Activated CD4-positive, alpha-beta T cell treated with anti-CD3 and anti-CD28 coated beads for 36 hours (primary cell): Measurements from ENCODE around the gene KCTD13. TPM values are rescaled to one million over a fixed set of nuclear protein-coding genes. Genes with fewer than 3 reads are reported as not detected.

ENCODE experiments used
- ATAC-seq: fragments of 200-7000 bp; cut with Tn5 transposase; one replicate; pipeline ENCODE4 v1.10.0; 2021; ENCODE audit warnings: mild to moderate bottlenecking, moderate library complexity
- CTCF ChIA-PET: fragments of 350-600 bp; sonication (Branson Sonifier 250); formaldehyde crosslinking; loops from one replicate; lab custom pipeline; 2021; ENCODE audit warnings: antibody characterized with exemption; lab: Charles Lee
- POLR2A ChIA-PET: fragments of 350-600 bp; sonication (Branson Sonifier 250); formaldehyde crosslinking; loops from one replicate; lab custom pipeline; 2021; ENCODE audit warnings: antibody characterized with exemption, inconsistent platforms; lab: Charles Lee
- DNase-seq: peaks from one replicate; pipeline ENCODE4 v3.0.0-alpha.2; 2020
- H3K27ac Mint-ChIP-seq: one replicate; pipeline ENCODE4 v1.8.0; 2021; ENCODE audit warnings: mixed read lengths
- H3K27me3 Mint-ChIP-seq: one replicate; pipeline ENCODE4 v1.8.0; 2021; ENCODE audit warnings: mixed read lengths
- H3K36me3 Mint-ChIP-seq: one replicate; pipeline ENCODE4 v1.8.0; 2021; ENCODE audit warnings: low read depth, mixed read lengths
- H3K4me1 Mint-ChIP-seq: one replicate; pipeline ENCODE4 v1.8.0; 2021; ENCODE audit warnings: mixed read lengths
- H3K4me3 Mint-ChIP-seq: one replicate; pipeline ENCODE4 v1.8.0; 2021; ENCODE audit warnings: mild to moderate bottlenecking, moderate library complexity, mixed read lengths
- H3K9me3 Mint-ChIP-seq: one replicate; pipeline ENCODE4 v1.8.0; 2021; ENCODE audit warnings: low read depth, mixed read lengths
- intact Hi-C, 2 experiments: fragments of 100-400 bp; cut with DNase I in 1 of 2; cut with micrococcal nuclease in 1 of 2; formaldehyde crosslinking; loops; one replicate each; pipeline versions ENCODE4 v1.14.2 to v1.15.1; 2022 to 2024; cut with DNase I, micrococcal nuclease
- total RNA-seq, 2 experiments: library from RNA; stranded (reverse); gene quantifications; one replicate each; pipeline ENCODE4 v1.2.3, GENCODE V29; 2021

Gene KCTD13, protein sequence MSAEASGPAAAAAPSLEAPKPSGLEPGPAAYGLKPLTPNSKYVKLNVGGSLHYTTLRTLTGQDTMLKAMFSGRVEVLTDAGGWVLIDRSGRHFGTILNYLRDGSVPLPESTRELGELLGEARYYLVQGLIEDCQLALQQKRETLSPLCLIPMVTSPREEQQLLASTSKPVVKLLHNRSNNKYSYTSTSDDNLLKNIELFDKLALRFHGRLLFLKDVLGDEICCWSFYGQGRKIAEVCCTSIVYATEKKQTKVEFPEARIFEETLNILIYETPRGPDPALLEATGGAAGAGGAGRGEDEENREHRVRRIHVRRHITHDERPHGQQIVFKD
- total RNA-seq, result 10 to 100 TPM; 30.4 to 33.4 TPM

DNA sequence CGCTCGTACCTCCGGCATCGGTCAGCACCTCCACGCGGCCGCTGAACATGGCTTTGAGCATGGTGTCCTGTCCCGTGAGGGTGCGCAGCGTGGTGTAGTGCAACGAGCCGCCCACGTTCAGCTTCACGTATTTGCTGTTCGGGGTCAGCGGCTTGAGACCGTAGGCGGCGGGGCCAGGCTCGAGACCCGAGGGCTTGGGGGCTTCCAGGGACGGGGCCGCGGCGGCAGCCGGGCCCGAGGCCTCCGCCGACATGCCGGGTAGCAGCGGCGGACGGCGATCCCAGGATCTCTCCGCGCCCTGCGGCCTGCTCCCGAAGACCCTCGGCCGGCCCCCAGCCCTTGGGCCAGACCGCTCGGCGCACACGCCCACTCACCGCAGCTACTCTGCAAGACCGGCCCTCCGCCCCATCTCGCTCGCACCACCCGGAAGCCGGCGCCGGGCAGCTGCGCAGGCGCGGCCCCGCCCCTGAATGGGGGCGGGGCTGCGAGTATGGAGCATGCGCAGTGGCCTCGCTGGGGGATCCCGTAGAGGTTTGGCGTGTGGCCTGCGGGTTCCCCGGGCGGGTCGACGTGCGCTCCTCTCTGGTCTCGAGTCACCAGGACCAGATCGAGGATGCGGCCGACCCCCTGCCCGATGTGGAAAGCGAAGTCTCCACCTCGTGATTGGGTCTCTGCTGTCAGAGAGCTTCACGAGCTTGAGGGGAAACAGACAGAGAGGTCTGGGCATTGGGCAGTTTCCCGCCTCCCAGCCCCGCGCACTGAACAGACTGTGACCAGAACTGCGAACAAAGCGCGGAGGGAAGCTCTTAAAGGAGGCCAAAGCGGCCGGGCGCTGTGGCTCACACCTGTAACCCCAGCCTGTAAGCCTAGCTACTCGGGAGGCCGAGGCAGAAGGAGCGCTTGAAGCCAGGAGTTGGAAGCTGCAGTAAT, at the start of gene KCTD13:
Gene KCTD13, minus strand, starts transcription at position 446 of the 930 bp plus-strand sequence. Its CDS starts 193 bp downstream, at position 253.
- Mint-ChIP-seq H3K27me3 (no peaks in the 10 kb centered on the region), H3K36me3 (peaks cover 14% of the 10 kb centered on the region), H3K4me1 (peaks cover 32% of the 10 kb centered on the region), H3K9me3 (no peaks in the 10 kb centered on the region), H3K27ac (peak within 1 kb of the TSS; percentile 95), H3K4me3 (peak within 1 kb of the TSS; percentile 82)
- DNase-seq, result peak; percentile 92
- POLR2A ChIA-PET, result interaction anchor here (0.6 to 2.0 kb wide), 6 partner anchors 10 to 108 kb away, joined by 4 to 8 read pairs (median 5); partner anchors contain the start of gene TAOK2
- intact Hi-C loops, result loop anchor here (1.0 to 2.0 kb wide), 8 partner anchors 26 to 136 kb away; partner anchors contain the start of genes ASPHD1 (in 2 of the 2), CDIPT (in 2 of the 2), INO80E (in 1 of the 2) and KIF22 (in 1 of the 2)
- peak; percentile 90 for ATAC-seq
- CTCF ChIA-PET, result interaction anchor here (0.5 to 1.7 kb wide), 12 partner anchors 9 to 822 kb away, joined by 3 to 7 read pairs (median 4); partner anchors contain the start of genes CDIPT, HIRIP3, INO80E and KIF22

DNA sequence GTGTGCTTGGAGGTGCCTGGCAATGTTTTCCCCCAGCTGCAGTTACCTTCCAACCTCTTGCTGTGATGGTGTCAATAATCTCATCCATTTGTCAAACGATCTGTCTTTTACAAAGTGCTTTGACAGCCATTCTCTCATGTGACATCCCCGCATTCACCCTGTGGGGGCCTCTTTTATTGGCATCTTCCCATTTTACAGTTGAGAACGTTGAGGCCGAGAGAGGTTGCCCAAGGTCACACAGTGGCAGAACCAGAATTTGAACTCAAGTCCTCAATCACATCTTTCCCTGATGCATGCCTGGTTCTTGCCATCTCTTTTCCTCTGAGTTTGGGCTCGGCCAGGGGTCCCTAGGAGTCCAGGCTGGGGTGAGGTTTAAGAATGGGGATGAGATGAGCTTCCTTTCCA, 49.1 kb upstream of the KCTD13 start:
- H3K36me3 Mint-ChIP-seq, result peaks cover 35% of the 10 kb centered on the region
- peaks cover 4% of the 10 kb centered on the region for H3K9me3 Mint-ChIP-seq
- ATAC-seq (no peak), DNase-seq (no peak)
- H3K4me1 Mint-ChIP-seq, result peaks cover 31% of the 10 kb centered on the region
- intact Hi-C loops, result no loop called here
- H3K4me3 Mint-ChIP-seq, result peak overlapping the region; percentile 87
- peak overlapping the region; percentile 86 for H3K27ac Mint-ChIP-seq
- POLR2A ChIA-PET, result interaction anchor here (0.7 to 1.1 kb wide), 2 partner anchors 10 to 18 kb away, joined by 4 read pairs; no protein-coding TSS in a partner anchor
- CTCF ChIA-PET, result interaction anchor here (0.6 to 1.3 kb wide), 6 partner anchors 9 to 274 kb away, joined by 3 to 4 read pairs (median 3); partner anchors contain the start of gene PAGR1
- H3K27me3 Mint-ChIP-seq, result no peaks in the 10 kb centered on the region

DNA sequence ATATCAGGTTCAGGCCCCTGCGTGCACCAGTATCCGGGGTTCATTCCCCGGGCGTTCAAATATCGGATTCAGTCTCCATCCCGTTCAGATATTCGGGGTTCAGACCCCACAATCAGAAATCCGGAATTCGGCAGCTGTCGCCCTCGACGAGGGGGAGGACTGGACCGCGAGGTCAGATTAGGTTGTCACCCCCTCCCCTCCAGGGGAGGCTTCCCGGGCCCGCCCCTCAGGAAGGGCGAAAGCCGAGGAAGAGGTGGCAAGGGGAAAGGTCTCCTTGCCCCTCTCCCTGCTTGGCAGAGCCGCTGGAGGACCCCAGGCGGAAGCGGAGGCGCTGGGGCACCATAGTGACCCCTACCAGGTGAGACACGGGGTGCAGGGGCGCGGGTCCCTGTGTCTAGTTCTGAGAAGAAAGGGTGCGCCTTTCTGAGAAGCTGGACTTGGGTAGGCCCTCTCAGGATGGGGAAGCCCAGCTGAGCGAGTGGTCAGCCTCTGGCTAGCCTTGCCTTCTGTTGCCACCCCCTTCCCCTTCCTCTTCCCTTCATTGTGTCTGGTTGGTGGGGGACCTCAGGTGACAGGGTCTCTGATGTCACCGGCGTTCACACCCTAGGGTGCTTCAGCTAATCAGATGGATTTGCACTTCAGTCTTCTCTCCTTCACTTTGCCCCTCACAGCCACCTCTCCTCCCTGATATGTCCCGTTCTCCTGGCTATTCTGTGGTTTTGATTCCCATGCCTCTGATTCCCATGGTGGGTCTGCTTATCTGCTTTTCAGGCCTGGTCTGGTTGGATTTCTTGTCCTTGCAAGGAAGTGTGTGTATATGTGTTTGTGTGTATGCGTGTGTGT, 48.5 kb upstream of the KCTD13 start:
- ATAC-seq (no peak), DNase-seq (peak; percentile 43)
- ChIA-PET POLR2A (interaction anchor here (0.6 to 1.5 kb wide), 2 partner anchors 21 to 325 kb away, joined by 6 to 8 read pairs; partner anchors contain the start of gene HIRIP3), CTCF (interaction anchor here (0.6 to 3.3 kb wide), 6 partner anchors 9 to 274 kb away, joined by 3 to 15 read pairs (median 4); partner anchors contain the start of genes PAGR1 and TMEM219)
- Mint-ChIP-seq H3K4me1 (peaks cover 31% of the 10 kb centered on the region), H3K27ac (peak overlapping the region; percentile 86), H3K4me3 (peak overlapping the region; percentile 87), H3K9me3 (peaks cover 4% of the 10 kb centered on the region), H3K27me3 (no peaks in the 10 kb centered on the region), H3K36me3 (peaks cover 36% of the 10 kb centered on the region)
- intact Hi-C loops, result loop anchor here (5.0 kb wide), 2 partner anchors 227 to 272 kb away; partner anchors contain the start of gene C16orf54 (in 1 of the 2)

DNA sequence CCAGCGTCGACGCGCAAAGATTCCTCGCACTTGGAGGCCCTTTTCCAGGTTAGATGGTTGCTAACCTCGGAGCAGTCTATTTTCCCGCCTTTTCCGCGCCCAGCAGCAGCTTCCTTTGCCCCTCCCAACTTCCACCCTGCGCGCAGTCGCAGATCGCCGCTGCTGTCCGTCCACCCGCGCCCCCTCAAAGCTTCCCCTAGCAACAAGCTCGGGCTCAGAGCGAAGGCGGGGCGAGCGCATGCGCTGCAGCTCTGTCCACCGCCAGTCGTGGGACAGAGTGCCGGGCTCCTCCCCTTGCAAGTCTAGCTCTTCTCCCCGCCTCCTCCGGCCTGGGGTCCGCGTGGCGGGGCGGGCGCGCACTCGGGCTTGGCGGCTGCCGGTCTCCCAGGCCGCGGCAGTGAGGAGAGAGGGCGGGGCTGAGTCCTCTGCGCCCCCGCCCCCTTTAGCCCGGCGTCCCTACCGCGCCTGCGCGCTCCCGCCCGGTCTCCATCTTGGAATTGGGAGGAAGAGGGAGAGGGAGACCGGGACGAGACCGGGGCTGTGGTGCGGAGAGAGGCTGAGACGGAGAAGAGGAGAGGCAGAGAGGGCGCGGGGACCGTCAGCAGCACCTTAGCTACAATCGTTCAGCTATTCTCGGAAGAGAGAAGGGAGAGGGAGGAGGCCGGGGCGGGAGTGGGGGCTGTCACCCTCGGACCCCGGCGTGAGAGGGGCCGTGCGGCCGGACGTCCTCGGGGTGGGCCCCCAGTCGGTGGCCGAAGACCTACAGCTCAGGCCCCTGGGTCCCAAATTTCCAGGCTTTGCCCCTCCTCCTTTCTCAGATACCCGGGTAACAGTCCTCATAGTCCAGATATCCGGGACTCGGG, 47.6 kb upstream of the KCTD13 start, which contains the start of gene TAOK2:
Gene TAOK2, plus strand, starts transcription at position 485 of the 863 bp plus-strand sequence. CDS start 3,905 bp downstream, outside the sequence.
- Mint-ChIP-seq H3K9me3 (peaks cover 4% of the 10 kb centered on the region), H3K36me3 (peaks cover 34% of the 10 kb centered on the region), H3K4me1 (peaks cover 31% of the 10 kb centered on the region), H3K27me3 (no peaks in the 10 kb centered on the region), H3K27ac (peak within 1 kb of the TSS; percentile 86), H3K4me3 (peak within 1 kb of the TSS; percentile 87)
- CTCF ChIA-PET, result interaction anchor here (0.6 to 3.3 kb wide), 14 partner anchors 11 to 282 kb away, joined by 3 to 15 read pairs (median 4); partner anchors contain the start of genes KIF22, PAGR1 and TMEM219
- DNase-seq (peak; percentile 98), ATAC-seq (peak; percentile 98)
- POLR2A ChIA-PET, result interaction anchor here (0.6 to 1.5 kb wide), 10 partner anchors 11 to 1151 kb away, joined by 3 to 14 read pairs (median 5); partner anchors contain the start of genes ALDOA, ASPHD1, ATXN2L and HIRIP3
- intact Hi-C loops, result loop anchor here (1.0 to 5.0 kb wide), 13 partner anchors 11 to 1151 kb away; partner anchors contain the start of genes INO80E (in 2 of the 2), TMEM219 (in 2 of the 2), ASPHD1 (in 1 of the 2) and ATXN2L (in 1 of the 2)

DNA sequence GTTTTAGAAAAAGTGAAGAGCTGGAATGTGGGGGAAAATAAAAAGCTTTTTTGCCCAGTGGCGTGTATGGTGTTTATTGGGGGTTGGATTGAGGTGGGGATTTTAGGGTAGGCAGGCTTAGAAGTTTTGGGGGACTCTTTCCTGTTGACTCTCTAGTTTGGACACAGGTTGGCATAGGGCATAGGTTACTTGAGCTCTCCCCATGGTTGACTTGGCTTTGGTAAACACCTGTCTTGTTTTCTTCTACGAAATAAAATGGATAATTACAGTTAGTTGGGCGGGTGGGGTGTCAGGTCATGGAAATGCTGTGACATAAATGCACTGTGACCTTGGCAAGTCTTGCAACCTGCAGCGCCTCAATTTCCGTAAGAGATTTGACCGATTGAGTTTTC, 47.0 kb upstream of the KCTD13 start:
- POLR2A ChIA-PET, result interaction anchor here (0.6 to 1.5 kb wide), 10 partner anchors 11 to 1150 kb away, joined by 3 to 14 read pairs (median 5); partner anchors contain the start of genes ALDOA, ASPHD1, ATXN2L and HIRIP3
- no peaks in the 10 kb centered on the region for H3K27me3 Mint-ChIP-seq
- peaks cover 35% of the 10 kb centered on the region for H3K36me3 Mint-ChIP-seq
- H3K27ac Mint-ChIP-seq, result peak overlapping the region; percentile 71
- CTCF ChIA-PET, result interaction anchor here (0.6 to 3.3 kb wide), 12 partner anchors 11 to 282 kb away, joined by 3 to 15 read pairs (median 4); partner anchors contain the start of genes KIF22, PAGR1 and TMEM219
- peaks cover 31% of the 10 kb centered on the region for H3K4me1 Mint-ChIP-seq
- intact Hi-C loops, result loop anchor here (1.0 to 5.0 kb wide), 13 partner anchors 11 to 1150 kb away; partner anchors contain the start of genes INO80E (in 2 of the 2), TMEM219 (in 2 of the 2), ASPHD1 (in 1 of the 2) and ATXN2L (in 1 of the 2)
- peaks cover 4% of the 10 kb centered on the region for H3K9me3 Mint-ChIP-seq
- ATAC-seq (no peak), DNase-seq (no peak)
- peak overlapping the region; percentile 87 for H3K4me3 Mint-ChIP-seq

DNA sequence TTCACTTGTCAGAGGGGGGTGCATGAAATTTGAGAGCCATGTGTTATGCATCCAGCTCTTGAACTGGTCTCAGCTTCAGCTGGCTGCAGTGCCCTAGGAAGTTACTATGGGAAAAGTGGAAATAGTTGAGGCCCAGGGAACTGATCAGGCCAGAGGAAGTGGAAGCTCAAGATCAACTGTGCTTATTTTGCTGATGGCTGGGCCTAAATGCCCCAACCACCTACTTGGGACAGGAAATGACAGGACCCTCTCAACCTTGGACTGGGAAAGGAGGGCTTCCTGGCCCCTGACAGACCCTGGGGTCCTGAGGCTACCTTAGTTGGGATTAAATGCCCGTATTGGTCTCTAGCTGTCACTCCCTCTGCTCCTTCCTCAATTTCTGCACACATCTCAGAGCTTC, 46.5 kb upstream of the KCTD13 start:
- H3K9me3 Mint-ChIP-seq, result peaks cover 4% of the 10 kb centered on the region
- ChIA-PET POLR2A (interaction anchor here (0.6 to 1.5 kb wide), 5 partner anchors 10 to 97 kb away, joined by 3 to 14 read pairs (median 8); partner anchors contain the start of genes ALDOA, KCTD13 and TMEM219), CTCF (interaction anchor here (1.0 to 3.3 kb wide), 7 partner anchors 10 to 272 kb away, joined by 3 to 15 read pairs (median 5); partner anchors contain the start of genes KIF22, PAGR1 and TMEM219)
- no peaks in the 10 kb centered on the region for H3K27me3 Mint-ChIP-seq
- ATAC-seq (no peak), DNase-seq (no peak)
- no peak overlapping the region for H3K27ac Mint-ChIP-seq
- H3K4me1 Mint-ChIP-seq, result peaks cover 31% of the 10 kb centered on the region
- no peak overlapping the region for H3K4me3 Mint-ChIP-seq
- peaks cover 35% of the 10 kb centered on the region for H3K36me3 Mint-ChIP-seq
- intact Hi-C loops, result loop anchor here (2.0 to 5.0 kb wide), 3 partner anchors 225 to 1150 kb away; partner anchors contain the start of genes ATXN2L (in 1 of the 2) and C16orf54 (in 1 of the 2)

DNA sequence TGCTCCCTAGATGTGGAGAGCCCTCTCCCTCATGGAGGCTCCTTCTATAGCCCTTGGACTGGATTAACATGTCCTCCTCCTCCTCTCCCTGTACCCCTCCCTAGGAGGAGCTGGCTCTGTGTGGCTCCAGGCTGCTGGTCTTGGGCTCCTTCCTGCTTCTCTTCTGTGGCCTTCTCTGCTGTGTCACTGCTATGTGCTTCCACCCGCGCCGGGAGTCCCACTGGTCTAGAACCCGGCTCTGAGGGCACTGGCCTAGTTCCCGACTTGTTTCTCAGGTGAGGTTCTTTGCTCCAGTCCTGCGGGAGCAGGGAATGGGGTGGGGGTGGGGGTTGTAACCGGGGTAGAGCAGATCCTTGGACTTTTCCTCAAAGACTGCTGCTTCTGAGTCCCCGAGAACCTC, 45.3 kb upstream of the KCTD13 start:
- Mint-ChIP-seq H3K27me3 (no peaks in the 10 kb centered on the region), H3K4me3 (no peak overlapping the region), H3K4me1 (peaks cover 22% of the 10 kb centered on the region), H3K36me3 (peaks cover 35% of the 10 kb centered on the region), H3K27ac (no peak overlapping the region), H3K9me3 (peaks cover 4% of the 10 kb centered on the region)
- ATAC-seq, result no peak
- no peak for DNase-seq
- intact Hi-C loops, result loop anchor here (5.0 kb wide), 2 partner anchors 224 to 269 kb away; partner anchors contain the start of gene C16orf54 (in 1 of the 2)
- ChIA-PET CTCF (interaction anchor here (3.3 kb wide), 1 partner anchor 9 kb away, joined by 15 read pairs; the partner anchor contains the start of gene TMEM219), POLR2A (no interaction called here)

DNA sequence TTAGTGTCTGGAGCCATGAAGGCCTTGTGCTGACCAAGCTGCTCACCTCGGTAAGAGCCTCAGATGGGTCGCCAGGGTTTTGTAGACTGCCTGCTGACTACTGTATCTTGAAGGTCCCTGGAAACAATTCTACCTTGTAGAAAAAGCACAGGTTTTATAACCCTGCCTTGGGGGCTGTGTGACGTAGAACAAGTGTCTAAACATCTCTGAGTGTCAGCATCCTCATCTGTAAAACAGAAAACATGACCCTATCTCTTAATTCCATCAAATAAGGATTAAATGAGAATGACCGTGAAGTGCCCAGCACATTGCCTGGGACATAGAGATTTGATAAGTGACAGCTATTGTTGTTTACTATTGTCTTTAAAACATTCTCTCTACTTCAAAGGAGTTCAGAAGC, 42.2 kb upstream of the KCTD13 start:
- H3K27me3 Mint-ChIP-seq, result no peaks in the 10 kb centered on the region
- no peak overlapping the region for H3K4me3 Mint-ChIP-seq
- ChIA-PET POLR2A (no interaction called here), CTCF (no interaction called here)
- no peak overlapping the region for H3K27ac Mint-ChIP-seq
- H3K4me1 Mint-ChIP-seq, result peaks cover 5% of the 10 kb centered on the region
- intact Hi-C loops, result no loop called here
- DNase-seq (no peak), ATAC-seq (no peak)
- peaks cover 31% of the 10 kb centered on the region for H3K36me3 Mint-ChIP-seq
- peaks cover 4% of the 10 kb centered on the region for H3K9me3 Mint-ChIP-seq
